HG03196 (cell line): Measurements from ENCODE around the gene ANO2.

Source experiments
- ATAC-seq: cut with Tn5 transposase; IDR thresholded peaks from one replicate; pipeline ENCODE4 v1.9.1; 2021; ENCODE audit not compliant: unreplicated experiment

ANO2 gene

DNA sequence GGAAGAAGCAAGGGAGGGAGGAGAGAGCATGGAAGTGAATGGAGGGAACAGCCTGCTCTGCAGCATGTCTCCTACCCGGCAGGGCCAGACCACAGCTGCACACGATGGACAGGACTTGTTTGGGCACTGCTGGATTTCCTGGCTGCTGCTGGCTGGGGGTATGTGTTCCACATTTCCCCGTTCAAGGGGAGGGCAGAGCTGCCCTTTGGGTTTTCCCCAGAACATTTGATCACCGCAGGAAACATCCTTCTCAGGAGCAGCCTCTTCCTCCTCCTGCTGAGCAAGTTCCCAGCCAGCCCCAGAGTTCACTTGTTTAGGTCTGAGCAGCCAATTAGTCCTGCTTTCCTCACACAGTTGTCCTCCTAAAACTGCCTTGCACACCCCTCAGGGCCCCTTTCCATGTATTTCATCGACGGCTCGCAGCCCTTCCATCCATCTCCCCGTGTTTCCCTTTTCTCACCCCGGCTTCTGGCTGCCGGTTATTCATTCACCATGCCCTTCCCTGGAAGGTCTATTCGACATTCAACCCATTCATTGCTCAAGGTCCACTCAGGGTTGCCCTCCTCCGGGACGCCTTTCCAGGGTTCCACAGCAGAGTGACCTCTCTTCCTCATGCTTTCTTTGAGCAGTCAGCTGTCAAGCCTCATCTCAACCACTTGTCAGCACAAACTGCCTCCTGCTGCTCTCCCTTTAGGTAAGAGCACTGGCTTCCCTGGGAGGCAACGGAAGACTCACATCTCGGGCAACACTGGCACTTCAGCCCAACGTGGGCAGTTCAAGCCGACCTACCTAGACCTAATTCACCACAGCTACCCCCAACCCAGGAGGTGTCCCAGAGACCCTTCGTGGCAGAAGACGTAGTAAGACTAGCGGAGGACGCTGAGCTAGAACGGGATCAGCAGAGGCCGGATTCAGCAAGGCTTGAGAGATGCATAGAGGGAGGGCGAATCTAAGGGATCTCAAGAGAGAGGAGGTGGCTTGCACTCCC, 20.1 kb upstream of the ANO2 start:
- ATAC-seq, result no peak

DNA sequence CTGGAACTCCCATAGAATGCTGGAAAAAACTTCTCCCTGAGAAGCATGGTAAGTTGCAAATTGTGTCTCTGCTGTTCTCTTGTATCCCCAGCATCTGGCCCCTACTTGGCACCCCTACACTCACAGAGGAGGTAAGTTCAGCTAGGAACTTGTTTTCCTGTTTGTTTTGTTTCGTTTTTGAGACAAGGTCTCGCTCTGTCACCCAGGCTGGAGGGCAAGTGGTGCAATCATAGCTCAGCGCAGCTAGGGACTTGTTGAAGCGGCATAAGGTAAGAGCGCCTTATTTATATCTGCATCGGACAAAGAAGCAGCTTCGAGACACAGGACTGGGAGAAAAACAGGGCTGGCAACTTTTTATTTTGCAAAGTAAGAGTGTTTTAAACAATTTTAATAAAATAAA, 18.5 kb upstream of the ANO2 start:
- ATAC-seq, result no peak

DNA sequence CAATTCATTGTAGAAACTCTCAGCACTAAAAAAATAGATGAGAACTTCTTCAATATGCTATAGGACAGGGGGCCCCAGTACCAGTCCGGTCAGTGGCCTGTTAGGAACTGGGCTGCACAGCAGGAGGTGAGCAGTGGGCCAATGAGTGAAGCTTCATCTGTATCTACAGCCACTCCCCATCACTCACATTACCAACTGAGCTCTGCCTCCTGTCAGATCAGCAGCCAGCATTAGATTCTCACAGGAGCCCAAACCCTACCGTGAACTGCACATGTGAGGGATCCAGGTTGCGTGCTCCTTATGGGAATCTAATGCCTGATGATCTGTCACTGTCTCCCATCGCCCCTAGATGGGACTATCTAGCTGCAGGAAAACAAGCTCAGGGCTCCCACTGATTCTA, 15.7 kb upstream of the ANO2 start:
- no peak for ATAC-seq

DNA sequence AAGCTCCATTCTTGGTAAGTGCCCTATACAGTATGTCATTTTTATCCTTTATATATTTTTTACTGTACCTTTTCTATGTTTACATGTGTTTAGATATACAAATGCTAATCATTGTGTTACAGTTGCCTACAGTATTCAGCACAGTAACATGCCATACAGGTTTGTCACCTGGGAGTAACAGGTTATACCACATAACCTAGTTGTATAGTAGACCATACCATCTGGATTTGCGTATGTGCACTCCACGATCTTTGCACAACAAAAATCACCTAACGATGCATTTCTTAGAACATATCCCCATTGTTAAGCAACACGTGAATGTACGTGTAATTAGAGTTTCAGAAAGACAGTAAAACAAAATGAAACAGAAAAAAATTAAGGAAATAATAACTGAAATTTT, 11.9 kb upstream of the ANO2 start:
- ATAC-seq, result no peak

DNA sequence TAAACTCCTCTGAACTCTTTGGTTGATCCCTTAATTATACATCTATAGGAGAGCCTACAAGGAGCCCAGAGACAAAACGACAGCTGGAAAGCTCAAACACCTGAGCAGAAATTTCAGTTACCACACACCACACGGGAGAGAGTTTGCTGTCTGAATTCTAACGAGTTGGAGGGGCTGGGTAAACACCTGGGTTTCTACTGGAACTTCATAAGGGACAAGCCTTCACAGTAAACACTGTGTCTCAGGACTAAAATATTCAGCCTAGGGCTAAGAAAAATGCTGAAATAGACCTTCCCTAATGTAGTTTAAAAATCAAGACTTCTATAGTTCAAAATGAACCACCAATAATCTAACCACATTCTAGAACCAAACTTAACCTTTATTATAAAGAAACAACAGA, 9.6 kb upstream of the ANO2 start:
- no peak for ATAC-seq

DNA sequence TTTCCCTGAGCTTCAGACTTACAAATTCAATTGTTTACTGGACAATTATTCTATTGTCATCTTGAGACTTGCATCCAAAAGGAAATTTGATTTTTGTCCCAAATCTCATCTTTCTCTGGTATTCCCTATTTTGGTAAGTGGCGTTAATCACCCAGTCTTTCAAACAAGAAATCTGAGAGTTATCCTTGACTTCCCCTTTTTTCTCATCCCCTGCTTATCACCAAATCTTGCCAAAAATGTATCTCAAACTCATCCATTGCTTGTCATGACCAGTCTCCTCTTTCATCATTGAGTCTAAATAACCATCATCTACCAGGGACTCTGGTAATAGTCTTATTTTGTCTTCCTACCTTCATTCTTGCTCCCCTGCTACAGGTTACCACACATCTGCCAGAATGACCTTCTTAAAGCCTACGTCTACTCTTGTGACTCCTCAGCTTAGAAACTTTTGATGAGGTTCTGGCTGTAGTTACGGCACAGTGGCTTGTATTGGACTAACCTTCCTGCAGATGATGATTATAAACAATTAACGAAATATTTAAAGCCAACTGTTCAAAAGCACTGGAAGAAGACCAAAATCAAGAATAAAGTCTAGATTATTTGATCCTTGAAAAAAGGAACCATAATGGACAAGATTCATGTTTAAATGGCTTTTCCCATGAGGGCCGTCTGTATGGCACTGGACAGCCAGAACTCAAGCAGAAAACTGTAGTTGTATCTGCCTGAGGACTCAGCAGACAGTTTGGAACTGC, 9.0 kb upstream of the ANO2 start:
- no peak for ATAC-seq

DNA sequence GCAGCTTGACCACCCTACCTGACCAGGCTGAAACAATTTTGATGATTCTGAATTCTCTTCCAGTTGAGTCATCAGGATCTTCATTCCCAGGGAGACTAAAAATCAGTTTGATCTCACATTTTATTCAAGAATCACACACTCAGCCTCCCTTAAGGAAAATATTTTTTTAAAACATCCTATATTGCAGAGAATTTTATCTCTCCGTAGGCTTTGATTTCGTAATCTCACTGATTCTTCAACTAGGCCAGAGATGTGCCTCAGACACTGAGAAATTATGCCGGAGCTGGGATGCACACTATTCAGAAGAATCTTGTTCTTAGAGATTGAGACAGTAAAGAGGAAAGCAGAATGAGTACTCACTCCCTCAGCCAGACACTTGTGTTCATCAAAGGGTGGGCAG, 7.0 kb upstream of the ANO2 start:
- ATAC-seq, result no peak

DNA sequence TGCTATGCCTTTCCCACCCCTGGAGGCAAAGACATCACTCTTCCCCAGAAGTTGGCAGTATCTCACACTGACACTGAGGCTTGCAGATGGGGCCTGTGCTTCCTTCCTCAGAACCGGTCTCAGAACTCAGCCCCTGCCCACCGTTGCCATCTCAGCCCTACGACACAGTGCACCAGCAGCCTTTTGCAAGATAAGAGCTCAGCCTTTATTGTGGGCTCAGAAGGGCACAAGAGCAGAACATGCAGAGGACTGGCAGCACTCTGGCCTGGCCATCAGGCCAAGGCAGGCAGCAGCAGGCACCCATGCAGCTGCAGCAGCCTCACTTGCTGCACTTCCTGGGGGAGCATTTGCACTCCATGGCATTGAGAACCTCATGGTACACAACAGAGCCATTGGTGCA, 3.6 kb upstream of the ANO2 start:
- no peak for ATAC-seq

DNA sequence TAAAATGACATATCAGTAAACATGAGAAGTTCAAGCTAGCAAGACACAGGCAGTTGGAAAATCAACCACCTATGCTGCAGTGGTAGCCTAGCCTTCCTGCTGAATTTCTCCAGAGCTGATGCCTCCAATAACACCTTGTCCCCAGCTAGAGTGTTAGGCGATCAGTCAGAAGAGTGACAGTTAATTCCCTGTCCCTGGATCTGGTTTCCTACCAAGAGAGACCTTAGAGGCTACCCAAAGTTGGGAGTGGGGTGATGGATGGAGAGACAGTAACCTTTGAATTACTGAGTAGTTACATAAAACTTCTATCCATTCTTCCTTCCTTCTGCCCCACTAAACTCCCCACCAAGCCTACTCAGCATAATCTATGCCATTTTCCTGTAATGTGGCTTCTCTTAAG, 1.9 kb upstream of the ANO2 start:
- no peak for ATAC-seq

DNA sequence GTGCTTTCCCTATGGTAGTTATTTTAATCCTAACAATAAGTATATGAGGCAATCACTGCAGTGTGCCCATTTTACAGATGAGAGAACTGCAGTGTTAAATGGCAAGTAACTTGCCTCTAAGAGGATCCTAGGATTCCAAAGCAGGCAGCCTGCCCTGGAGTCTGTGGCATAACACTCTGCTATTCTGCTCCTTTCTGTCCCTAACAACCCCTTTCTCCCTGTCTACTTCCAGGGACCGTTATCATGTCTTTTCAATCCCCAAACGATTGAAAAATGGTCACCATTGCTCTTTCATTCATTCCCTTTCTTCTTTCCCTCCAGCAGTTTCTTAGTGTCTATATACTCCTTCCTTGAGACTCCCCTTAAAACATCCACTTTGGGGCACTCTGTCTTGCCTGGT, 1.3 kb upstream of the ANO2 start:
- ATAC-seq, result no peak

DNA sequence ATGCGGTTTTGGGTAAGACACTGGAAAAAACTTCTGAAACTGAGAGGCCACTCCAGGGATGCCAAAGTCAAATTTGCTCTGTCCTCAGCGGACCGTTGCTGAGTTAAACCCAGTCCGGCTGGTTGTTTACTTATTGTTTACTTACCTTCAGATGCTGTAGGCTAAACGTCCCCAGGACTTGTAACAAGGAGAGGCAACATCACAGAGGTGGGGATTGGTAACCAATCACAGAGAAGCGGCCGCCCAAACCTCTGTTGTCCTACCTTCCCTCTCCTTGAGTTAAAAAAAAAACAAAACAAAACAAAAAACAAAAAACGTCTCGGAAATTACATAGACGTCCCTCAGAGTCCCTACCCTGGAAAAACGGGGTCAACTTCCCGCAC, 380 bp downstream of the ANO2 start:
- no peak for ATAC-seq

DNA sequence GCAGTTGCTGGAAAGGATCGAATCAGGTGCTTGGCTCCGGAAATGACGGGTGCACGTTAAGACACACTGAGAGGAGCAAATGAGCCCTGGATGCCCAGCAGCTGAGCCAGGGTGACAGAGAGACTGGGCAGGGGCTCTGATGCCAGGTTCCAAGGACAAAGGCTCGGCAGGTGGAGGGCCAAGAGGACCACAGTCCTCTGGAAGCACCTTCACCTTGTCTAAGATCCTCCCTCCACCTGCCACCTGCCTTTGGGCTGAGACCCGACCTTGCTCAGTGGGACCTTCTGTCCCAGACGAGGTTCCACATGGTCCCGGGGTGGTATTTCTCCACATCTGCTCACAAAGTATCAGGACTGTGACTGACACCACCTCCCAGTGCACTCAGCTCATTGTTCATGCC, 1.0 kb downstream of the ANO2 start:
- ATAC-seq, result no peak

DNA sequence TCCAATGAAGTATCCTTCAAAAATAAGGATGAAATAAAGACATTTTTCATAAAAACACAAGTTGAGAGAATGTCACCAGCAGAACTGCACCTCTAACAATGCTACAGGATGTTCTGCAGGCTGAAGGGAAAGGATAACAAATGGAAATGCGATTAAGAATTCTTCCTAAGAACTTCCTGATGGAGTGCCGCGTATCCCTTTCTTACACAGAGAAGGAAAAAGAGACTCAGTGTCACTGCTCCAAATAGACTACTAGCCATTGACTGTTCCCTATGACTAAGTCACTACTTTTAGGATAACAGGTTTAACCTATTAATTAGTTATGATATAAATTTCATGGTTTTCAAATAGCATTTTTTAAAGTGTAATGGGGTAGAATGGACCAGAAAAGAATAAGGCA, 3.2 kb downstream of the ANO2 start:
- ATAC-seq, result no peak

DNA sequence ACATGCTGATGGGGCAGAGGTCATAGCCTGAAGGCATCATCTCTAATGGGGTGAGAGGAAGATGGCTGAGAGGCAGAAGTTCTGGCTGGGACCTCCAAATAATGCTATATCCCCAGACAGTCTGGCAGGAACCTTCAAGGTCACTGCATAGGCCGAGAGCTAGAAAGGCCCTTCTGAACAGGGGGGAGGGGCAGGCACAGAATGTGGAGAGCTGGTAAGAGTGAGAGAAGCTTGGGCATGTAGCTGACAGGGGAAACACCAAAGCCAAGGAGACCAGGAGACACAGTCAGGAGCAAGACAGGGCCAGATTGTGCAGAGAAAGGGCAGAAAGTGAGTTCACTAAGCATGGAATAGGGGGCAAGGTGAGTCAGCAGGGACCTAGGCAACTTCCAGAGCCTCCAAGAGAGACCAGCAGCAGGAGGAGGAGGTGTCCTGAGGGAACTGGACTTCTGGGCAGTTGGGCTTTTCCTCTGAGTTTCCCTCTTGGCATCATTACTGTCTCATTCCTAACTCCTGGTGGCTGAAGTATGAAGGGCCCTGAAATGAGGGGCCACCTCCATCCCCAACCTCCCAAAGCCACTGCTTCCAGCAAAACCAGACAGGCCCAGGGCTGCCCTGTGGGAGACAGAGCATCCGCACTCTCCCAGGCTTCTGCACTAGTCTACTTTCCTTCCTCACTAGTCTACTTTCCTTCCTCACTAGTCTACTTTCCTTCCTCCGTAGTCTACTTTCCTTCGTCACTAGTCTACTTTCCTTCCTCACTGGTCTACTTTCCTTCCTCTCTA, 17.1 kb downstream of the ANO2 start:
- ATAC-seq, result no peak

DNA sequence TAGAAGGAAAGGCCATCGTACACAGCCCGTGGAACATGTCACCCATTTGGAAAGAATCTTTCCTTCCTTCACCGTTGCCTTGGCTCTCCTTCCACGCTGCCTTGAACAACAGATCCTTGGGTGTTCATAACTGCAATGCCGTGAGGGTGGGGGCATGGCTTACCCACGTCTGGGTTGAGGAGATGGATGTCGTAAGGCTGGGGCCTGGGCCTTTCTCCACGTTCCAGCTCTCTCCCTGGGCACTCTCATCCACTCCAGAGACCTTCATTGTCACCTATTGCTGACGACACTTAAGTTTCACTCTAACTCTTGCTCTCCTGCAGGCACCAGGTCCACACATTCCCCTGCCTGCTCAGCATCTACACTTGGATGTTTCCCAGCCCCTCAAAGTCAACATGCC, 19.4 kb downstream of the ANO2 start:
- no peak for ATAC-seq

DNA sequence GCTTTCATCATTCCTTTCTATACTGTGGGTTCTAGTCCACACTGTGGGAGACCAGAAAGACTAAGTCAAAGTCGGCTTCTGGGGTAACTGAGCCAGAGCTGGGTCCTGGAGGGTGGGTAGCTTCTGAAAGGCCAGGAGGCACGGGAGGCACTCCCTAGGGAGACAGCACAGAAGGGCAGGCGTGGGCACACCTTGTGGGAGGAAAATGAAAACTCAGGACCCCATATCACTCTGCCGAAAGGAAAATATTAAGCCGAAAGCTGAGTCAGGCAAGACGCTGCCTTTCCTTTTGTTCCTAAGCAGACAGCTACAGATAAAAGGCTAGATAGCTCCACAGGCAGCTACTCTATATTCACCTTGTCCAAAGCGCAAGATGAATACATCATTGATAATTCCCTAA, 20.7 kb downstream of the ANO2 start:
- ATAC-seq, result no peak

DNA sequence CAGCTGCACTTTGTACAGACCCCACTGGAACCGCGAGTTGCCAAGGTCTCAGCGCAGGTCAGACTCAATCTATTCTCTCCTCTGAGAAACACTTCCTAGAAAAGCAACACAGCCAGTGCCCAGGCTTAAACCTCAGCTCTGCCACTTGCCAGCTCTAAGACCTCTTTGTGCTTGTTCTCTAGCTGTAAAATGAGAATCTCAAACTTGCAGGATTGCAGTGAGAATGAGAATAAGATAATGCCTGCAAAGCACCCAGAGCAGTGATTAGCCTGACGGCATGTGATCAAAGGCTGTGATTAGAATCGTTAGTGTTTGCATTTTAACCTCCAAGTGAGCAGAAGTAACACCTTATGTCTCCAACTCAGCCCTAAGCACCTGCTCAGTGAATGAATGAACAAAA, 21.3 kb downstream of the ANO2 start:
- ATAC-seq, result no peak

DNA sequence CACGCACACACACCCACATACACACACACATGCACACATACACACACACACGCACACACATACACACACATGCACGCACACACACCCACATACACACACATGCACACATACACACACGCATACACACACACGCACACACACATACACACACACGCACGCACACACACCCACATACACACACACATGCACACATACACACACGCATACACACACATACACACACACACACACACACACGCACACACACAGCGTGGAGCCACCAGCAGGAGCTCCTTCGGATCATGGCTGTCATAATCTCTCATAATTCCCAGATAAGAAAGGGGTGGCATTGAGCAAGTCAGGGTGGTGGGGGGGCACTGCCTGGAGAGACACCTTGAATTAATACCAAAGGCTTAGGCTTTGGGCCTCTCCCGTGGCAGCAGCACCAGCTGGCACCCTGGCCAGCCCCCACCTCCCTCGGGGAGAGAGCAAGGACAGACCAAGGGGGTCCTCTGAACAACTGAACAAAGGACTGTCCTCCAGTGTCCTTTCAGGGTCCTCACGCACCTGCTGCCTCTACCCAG, 21.9 kb downstream of the ANO2 start:
- no peak for ATAC-seq

DNA sequence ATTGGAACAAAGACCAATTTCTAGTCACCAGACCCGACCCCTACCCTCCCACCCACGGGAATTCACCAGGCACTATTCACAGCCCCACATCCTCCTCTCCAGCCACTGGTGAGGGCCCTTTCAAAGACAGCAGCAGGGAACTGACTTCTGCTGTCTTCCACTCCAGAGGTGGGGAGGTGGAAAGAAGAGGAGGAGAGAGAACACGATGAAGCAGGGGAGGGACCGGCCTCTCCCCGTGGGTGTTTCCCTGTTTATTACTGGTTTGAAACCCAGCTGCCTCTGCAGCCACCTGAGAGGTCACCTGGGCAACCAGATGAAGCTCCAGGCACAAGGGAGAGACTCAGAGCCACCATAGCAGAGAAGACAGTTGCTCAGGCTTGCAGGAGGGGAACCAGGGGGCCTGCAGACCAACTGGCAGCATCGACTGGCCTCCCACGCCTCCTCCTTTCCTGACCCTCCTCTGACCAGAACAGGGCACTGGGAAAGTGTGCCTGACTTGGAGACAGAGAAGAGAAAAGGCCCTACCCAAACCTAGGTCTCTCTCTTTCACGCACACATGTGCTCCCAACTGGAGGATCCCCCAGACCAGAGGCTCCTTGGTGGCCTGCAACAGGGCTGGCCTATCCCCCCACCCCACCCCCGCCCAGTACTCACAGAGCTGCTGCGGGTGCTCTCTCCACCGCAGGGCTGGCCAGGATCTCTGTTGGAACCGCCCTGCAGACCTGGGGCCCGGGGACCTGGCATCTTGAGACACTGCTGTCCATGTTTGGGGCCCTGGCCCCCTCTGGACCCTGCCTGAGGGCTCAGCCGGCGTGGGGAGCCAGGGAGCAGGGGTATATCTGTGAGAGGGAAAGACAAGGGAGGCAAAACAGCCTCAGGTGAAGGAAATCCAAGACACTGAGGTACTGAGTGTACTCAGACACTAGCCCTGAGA, 22.8 kb downstream of the ANO2 start:
- ATAC-seq, result no peak
